DMS153 treated with DMSO at 0.1 percent for 48 hours (cell line): ENCODE measurements around the gene ATP8A2.
"Not testable (repeated sequence)": the region's sequence is repeated elsewhere in the genome, so short reads cannot be mapped to it uniquely, and the experiment has no call there.

Source experiments
- DNase-seq: peaks from one replicate; lab custom pipeline; 2025; ENCODE audit not compliant: unreplicated experiment; lab: John Stamatoyannopoulos, UW

The ATP8A2 gene

GRCh38 chr13:25945596-25945995, 573.8 kb downstream of the ATP8A2 start:
- no peak for DNase-seq

DNA sequence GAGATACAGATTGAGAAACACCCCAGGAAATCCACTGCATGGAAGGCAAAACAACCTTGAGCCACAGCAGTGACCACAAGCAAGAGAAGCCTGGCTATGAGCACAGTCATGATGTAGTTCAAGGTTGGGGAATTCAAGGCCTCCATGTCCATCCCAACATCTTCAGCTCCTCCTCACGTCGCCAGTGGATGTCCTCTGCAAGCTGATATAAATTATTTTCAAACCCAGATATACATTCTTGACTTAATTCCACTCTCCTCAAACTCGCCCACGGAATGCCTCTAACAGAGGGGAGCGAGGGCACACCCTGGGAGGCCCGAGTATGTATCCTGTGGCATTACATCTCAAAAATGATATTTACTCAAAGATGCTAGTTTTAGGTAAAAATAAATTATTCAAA, 574.5 kb downstream of the ATP8A2 start:
- DNase-seq, result no peak

GRCh38 chr13:25948910-25949309, 577.1 kb downstream of the ATP8A2 start:
- DNase-seq, result no peak

GRCh38 chr13:25951831-25952230, 580.1 kb downstream of the ATP8A2 start:
- no peak for DNase-seq

GRCh38 chr13:25954080-25954479, 582.3 kb downstream of the ATP8A2 start:
- not testable (repeated sequence) for DNase-seq

DNA sequence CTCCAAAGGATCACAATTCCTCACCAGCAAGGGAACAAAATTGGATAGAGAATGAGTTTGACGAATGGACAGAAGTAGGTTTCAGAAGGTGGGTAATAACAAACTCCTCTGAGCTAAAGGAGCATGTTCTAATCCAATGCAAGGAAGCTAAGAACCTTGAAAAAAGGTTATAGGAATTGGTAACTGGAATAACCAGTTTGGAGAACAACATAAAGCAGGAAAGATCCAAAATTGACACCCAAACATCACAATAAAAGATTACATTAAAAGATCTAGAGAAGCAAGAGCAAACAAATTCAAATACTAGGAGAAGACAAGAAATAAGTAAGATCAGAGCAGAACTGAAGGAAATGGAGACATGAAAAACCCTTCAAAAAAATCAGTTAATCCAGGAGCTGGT, 583.2 kb downstream of the ATP8A2 start:
- not testable (repeated sequence) for DNase-seq

- no peak for DNase-seq
These were observed 587.2 kb downstream of the ATP8A2 start for GRCh38 chr13:25958986-25959385.

DNA sequence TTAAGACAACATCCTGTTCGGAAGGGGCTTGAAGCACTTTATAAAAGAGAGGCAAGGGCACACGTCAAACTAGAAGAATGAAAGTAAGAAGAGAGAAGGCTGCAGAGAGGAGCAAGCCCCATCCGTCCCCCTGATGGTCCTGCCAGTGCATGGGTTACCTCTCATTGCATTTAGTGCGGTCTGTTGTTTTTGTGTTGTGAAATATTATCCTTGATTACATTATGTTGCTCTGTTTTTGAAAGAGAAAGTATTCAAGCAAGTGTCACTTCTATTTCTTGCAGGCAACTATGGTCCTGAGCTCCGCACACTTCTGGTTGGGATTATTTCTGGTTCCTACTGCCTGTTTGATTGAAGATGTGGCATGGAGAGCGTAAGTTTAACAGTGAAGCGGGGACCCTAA, 589.5 kb downstream of the ATP8A2 start:
- DNase-seq, result no peak

DNA sequence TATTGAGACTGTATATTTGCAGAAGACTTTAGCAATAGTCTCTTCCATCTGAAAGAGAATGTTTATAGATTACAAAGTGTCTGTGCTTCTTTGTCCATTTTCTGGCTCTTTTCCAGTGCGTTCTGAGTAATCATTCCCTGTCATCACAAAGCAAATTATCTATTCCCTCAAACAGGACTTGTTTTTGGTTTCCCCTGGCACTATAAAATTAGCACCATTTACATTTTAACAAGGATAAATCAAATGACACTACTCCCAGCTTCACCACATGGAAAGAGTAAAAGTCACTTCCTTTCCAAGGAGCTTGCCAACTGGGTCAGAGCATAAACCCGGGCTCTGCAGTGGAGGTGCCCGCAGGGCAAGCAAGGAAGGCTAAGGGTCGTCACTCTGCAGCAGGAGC, 591.9 kb downstream of the ATP8A2 start:
- DNase-seq, result no peak

GRCh38 chr13:25965596-25965995, 593.8 kb downstream of the ATP8A2 start:
- no peak for DNase-seq

DNA sequence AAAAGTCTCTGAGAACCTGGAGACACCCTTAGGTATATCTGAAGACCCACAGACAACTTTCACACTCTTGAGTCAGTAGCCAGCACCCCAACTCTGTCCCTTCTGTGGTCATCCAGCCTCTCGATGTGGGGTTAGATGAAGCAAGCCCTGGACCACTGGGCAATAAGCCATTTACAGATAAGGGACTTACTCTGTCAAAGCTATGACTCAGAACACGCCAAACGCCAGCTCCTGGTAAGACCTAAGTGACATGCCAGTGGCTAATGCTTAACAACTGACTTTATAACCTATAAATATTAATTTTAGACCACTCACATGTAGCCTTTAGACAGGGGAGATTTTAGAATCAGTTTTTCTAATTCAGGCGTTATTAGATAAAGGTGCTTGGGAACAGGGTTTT, 594.3 kb downstream of the ATP8A2 start:
- no peak for DNase-seq

DNA sequence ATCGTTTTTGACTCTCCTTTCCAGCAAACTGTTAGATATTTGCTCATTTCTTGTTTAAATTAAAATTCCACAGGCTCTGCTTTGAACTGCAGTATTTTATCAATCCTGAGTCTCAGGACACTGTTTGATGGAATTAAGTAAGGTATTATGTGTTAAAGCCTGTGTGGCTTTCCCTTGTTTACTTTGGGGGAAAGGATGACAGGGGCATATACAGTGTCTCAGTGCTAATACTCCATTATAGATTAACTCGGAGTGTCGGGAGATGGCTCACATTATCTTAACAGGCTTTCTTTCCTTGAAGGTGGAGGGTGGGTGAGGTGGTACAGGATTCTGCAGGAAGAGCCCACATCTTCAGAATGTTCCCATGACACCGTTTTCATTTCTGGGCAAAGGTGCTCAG, 595.4 kb downstream of the ATP8A2 start:
- no peak for DNase-seq

- no peak for DNase-seq
These were observed 599.3 kb downstream of the ATP8A2 start for GRCh38 chr13:25971047-25971446.

DNA sequence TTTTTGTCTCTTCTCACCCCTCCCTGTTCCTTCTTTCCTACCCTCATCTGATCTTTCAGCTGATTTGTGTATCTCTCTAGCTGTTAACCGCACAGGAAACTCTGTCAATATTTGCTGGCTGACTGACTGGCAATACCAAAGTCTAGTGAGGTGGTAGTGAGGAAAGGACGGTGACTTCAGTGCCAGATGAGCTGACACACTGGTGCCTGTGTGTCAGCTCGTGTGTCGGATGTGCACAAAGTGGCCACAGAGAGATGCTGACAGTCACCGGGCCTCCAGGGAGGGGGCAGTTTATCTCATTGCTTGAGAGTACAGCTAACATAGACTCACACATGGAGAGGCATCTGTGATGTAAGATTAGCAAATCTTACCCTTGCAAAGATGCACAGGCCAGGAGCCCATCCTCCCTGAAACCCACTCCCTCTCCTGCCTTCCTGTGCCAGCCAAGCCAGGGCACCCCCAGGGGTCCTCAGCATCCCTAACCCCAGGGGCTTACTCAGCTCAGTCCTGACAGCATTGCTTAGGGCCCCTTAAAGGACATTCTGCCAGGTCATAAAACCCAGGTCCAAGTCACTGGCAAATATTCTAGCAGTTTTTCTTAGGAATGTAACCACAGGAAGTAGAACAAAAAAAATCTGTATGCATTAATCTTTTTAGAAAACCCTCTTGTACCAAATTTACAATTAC, 599.8 kb downstream of the ATP8A2 start:
- no peak for DNase-seq

- DNase-seq, result peak; percentile 24
These were observed 601.3 kb downstream of the ATP8A2 start for GRCh38 chr13:25973085-25973484.

DNA sequence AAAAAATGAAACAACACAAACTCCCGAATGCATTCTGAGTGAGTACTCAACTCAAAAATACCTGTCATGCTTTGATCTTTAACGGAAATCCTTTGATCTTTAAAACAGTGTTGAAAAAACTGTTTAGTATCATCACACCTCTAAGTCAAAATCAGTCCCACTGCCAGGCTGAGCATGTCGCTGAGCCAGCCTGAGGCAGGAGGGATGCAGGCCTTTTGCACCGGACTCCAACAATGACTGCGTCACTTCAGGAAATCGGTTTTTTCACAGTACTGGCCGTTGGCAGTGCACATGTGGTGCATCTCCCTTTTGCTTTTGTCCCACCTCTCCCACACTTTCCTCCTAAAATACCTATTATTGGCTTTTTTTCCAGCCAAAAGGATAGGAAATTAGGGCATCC, 601.8 kb downstream of the ATP8A2 start:
- DNase-seq, result no peak

DNA sequence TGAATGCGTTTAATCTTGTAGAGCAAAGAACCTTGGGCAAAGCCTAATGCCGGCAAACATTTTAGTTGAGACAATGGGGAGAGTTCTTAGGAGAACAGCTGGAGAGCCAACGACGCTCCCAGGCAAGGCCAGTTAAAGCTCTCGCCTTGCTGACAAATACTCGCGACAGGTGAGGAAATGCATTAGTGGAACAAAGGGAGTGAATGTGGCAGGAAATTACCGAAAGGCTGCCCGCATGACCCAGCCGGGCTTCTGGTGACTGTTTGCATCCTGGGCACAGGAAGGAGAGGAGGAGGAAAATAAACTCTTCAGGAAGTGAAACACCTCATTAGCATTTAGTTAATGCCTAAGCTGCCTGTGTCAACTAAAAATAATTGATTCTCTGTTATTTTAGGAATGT, 605.4 kb downstream of the ATP8A2 start:
- DNase-seq, result peak; percentile 76

GRCh38 chr13:25977671-25978070, 605.9 kb downstream of the ATP8A2 start:
- DNase-seq, result no peak

GRCh38 chr13:25978961-25979360, 607.2 kb downstream of the ATP8A2 start:
- no peak for DNase-seq

- no peak for DNase-seq
These were observed 607.6 kb downstream of the ATP8A2 start for GRCh38 chr13:25979371-25979770.

DNA sequence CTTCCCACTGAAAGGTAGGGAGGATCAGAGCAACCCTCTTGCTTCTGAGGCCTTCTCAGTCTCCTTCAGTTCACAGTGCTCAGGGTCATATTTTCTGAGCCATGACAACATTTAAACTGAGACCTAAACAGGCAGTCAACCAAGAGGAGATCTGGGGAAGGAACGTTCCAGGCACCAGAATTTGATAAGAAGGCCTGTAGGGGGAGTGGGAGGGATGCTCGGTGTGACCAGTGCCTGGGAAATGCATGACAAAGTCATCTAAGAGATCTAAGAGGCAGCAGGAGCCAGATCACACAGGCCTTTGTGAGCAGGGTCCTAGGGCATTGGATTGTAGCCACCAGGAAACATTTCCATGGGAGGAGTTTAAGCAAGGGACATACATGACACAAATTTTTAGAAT, 608.5 kb downstream of the ATP8A2 start:
- DNase-seq, result no peak

GRCh38 chr13:25981060-25981459, 609.3 kb downstream of the ATP8A2 start:
- no peak for DNase-seq

DNA sequence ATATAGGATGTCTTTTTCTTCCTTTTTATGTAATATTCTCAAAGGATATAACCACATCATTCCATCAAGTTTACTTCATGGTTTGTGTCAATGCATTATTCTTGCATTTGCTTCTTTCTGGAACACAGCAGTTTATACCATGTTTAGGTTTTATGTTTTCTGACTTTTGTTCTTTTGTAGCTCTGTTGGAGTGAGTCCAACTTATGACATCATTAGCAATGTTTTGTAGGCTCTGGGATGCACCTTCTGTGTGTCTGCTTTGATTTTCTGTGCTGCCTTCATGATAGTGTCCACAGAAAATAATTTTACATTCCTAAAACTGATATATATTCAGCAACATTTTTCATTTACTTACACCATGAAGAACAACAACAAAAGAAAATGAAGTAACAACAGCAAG, 611.1 kb downstream of the ATP8A2 start:
- DNase-seq, result peak; percentile 7
